Stimulated activated CD4-positive, alpha-beta T cell treated with anti-CD3 and anti-CD28 coated beads, Interleukin-12 subunit alpha, Interleukin-12 subunit beta, amount 100 ng/mL, for 24 hours (primary cell): Measurements from ENCODE around the gene MCL1.
"Not testable (repeated sequence)": the region's sequence is repeated elsewhere in the genome, so short reads cannot be mapped to it uniquely, and the experiment has no call there.

Source experiments
- DNase-seq, 2 experiments: peaks; one replicate each; pipeline ENCODE4 v3.0.0-alpha.2; 2020; ENCODE audit warnings: low read depth in 2 of 2

Gene MCL1

DNA sequence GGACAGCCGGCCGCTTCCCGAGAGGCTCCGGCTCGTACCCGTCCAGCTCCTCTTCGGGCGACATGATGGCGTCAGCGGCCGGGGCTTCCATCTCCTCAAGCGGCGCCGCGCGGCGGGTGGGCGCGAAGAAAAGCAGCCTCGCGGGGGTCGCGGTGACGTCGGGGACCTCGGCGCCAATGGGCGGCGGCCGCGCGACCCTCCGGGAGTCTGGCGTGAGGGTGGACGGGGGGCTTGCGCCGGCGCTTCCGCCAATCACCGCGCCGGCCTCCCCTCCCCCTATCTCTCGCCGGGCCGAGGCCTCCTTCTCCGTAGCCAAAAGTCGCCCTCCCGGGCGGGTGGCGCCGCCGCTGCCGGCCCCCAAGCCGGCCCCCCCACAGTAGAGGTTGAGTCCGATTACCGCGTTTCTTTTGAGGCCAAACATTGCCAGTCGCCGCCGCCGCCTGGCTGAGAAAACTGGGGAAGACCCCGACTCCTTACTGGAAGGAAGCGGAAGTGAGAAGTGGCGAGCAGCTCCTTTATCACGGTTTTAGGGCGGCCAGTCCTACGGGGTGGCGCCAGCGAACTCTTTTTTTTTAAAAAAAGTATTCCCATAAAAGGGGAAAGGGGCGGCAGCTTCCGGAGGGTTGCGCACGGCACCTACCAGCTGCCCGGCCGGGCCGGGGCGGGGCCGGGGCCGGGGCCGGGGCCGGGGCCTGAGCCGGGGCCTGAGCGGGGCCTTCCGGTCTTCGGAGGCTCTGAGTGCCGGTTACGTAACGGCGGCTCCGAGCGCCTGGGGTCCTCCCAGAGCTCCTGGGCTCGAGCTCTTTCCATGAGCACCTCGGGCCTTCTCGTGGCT is at the start of gene MCL1:
Gene MCL1, minus strand, starts transcription at position 501 of the 835 bp plus-strand sequence. Its CDS starts 80 bp downstream, at position 421.
- peak; percentile 77 to 81 for DNase-seq

DNA sequence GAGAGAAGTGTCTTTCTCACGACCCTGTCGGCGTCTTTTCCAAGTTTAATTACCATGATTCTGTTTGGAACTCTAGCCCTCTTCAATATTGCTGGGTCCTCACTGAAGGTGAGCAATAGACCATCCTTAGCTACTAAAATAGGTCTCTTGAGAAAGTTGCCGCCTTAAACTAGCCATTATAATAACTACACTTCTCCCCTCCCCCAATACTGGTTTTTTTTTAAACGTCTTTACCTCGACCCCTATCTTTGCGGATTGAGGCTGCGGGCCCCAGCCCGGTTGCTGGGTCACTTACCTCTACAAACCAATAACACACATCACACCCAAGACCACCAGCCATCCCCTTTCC is 49.3 kb upstream of the MCL1 start:
- DNase-seq: no peak

GRCh38 chr1:150627826-150628410 is 48.5 kb upstream of the MCL1 start:
- no peak for DNase-seq

GRCh38 chr1:150626150-150626549 is 46.7 kb upstream of the MCL1 start:
- DNase-seq: peak in 1 of 2 experiments; percentile 43

GRCh38 chr1:150624546-150624945 is 45.1 kb upstream of the MCL1 start:
- DNase-seq: not testable (repeated sequence)

- not testable (repeated sequence) for DNase-seq
Observed at GRCh38 chr1:150624134-150624533, 44.7 kb upstream of the MCL1 start.

GRCh38 chr1:150622303-150622975 is 43.0 kb upstream of the MCL1 start:
- DNase-seq: no peak

DNA sequence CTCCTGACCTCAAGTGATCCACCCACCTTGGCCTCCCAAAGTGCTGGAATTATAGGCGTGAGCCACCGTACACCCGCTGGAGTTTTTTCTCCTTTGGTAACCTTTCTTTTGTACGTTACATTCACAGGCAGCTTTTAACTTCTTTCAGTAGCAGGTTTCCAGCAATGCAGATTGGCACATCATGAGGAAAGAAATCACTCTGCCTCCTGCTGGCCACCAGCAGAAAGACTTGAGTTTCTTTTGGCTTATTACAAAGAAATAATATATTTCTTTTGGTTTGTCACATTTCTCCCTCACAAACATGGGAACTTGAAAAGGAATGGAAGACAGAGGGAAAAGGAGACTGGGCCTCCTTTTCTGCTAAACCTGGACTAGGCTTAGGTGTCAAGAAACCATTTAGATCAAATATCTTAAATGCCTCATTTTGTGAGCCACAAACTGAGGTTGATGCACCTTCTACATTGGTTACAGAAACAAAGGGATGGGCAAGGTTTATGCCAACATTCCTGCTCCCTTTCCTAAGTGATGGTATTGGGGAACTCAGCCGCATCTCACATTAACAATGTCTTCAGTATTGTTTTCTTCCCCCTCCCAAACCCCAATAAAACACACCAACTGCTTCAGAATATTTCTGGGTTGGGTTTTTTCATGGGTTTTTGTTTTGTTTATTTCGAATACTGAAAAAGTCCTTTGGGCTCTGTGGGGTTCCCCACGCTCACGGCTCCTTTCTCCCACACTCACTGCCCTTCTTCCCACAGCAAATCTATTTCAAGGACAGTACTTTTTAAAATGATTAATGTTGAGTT is 42.3 kb upstream of the MCL1 start:
- peak in 1 of 2 experiments; percentile 30 for DNase-seq

- DNase-seq: no peak
Observed at GRCh38 chr1:150620919-150621318, 41.5 kb upstream of the MCL1 start.

DNA sequence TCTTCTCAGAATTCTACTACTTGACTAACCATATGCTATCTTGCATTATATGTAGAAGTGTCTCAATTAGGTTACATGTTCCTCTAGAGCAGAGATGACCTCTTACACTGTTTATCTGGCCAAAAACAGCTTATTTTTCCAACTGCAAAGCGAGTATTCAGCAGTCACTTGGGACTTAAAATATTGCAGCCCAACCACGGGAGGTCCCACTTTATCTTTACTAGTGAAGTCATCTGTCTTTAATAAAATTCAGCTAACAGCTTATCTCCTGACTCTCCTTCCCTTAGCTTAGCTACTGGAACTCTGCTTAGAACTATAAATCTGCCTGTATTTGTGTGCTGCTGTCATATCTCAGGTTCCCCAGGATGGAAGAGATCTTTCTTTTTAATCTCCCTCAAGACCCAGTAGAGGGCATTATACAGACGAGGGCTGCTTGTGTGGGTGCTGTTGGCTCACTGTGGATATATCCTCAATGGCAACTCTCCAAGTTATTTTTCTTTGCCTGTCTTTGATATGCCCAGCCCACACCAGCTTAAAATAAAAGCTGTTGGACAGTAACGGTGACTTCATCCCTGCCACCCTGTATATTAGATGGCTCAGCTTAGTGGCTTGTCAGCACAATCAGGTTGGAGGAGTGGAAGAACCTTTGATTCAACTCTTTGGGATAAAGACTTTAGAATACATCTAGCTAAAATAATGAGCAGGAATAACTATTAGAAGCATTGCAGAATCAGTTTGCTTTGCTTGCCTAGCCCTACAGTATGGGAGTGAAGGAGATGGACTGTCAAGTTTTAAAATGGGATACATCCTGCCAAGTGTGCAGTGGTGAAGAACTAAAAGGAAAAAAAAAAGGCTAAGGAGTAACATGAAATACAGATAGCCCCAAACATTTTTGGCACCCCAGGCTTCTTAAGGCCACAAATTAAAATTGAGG is 40.4 kb upstream of the MCL1 start:
- DNase-seq: no peak

- DNase-seq: no peak
Observed at GRCh38 chr1:150615346-150616201, 36.2 kb upstream of the MCL1 start.

GRCh38 chr1:150613061-150613920 is 33.9 kb upstream of the MCL1 start:
- peak; percentile 28 to 33 for DNase-seq

- DNase-seq: no peak
Observed at GRCh38 chr1:150612014-150612345, 32.6 kb upstream of the MCL1 start.

DNA sequence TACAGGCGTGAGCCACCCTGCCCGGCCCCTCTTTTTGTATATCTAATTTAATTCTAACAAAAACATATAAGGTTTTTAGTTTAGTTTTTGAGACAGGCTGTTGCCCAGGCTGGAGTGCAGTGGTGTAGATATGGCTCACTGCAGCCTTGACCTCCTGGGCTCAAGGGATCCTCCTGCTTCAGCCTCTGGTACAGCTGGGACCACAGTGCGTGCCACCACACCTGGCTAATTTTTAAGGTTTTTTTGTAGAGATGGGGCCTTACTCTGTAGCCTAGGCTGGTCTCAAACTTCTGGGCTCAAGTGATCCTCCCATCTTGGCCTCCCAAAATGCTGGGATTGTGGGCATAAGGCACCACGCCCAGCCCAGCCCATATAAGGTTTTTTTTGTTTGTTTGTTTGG is 31.2 kb upstream of the MCL1 start:
- DNase-seq: no peak

DNA sequence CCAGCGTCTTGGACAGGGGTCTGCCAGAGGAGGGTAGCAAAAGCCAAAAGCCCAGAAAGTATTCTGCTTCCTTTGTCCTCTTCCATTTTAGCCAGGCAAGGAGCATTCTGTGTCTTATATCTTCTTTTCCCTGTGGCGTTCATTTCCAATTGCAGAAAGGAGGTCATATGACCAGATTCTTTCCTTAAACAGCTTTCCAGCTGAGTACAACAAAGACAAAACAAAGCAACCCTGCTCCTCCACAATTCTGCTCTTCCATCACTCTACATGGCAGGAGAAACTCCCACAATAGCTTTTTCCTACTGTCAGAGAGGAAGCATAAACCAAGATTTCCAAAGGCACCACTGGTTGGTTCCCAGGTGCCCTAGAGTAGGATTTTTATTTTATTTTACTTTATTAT is 30.3 kb upstream of the MCL1 start:
- no peak for DNase-seq

DNA sequence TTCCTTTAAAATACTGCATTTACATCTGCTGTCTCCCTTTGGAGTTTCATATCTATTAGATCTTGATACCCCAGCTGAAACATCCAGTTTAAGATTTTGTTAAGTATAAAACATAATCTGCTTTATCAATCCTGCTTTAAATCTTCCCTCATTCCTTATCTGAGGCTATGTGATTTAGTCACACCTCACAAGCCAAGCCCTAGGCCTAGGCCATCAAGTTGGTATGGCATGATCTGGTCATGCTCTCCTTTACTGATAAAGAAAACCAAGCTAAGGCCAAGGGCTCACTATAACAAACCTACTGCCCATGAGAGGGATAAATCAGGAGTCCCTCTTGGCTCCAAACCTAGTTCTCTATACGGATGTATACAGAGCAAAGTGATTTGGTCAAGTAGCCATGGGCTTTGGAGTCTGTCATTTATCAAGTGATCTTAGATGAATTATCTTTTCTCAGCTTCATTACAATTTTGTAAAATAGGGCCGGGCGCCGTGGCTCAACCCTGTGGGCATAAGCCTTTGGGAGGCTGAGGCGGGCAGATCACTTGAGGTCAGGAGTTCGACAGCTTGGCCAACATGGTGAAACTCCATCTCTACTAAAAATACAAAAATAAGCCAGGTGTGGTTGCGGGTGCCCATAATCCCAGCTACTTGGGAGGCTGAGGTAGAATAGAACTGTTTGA is 27.2 kb upstream of the MCL1 start:
- no peak for DNase-seq

DNA sequence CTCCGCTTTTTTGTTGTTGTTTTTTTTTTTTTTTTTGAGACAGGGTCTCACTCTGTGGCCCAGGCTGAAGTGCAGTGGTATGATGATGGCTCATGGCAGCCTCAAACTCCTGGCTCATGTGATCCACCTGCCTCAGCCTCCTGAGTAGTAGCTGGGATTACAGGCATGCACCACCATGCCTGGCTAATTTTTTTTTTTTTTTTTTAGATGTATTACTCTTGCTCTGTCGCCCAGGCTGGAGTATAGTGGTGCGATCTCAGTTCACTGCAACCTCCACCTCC is 26.0 kb upstream of the MCL1 start:
- DNase-seq: not testable (repeated sequence)

GRCh38 chr1:150604226-150604588 is 24.8 kb upstream of the MCL1 start:
- no peak for DNase-seq

DNA sequence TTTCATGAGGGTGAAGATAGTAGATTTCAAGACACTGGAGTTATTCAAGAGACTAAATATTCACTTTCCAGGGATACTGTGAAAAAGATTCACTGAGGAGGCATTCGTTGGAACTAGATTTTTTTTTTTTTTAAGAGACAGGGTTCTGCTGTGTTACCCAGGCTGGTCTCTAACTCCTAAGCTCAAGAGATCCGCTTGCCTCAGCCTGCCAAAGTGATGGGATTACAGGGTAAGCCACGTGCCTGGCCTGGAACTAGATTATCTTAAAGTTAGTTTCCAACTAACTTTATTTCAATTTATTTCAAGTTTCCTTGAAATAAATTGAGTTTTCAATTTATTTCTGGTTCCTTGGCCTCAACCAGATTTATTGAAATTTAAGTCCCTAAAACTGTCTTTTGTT is 24.3 kb upstream of the MCL1 start:
- no peak for DNase-seq
